Activated CD4-positive, alpha-beta memory T cell treated with anti-CD3 and anti-CD28 coated beads for 36 hours (primary cell): ENCODE data around the gene LYRM7. TPM values are rescaled to one million over a fixed set of nuclear protein-coding genes. Genes with fewer than 3 reads are reported as not detected.
"Not testable (repeated sequence)": the region's sequence is repeated elsewhere in the genome, so short reads cannot be mapped to it uniquely, and the experiment has no call there.

ENCODE experiments used
- CTCF ChIA-PET: fragments of 350-600 bp; sonication (Branson Sonifier 250); formaldehyde crosslinking; loops from one replicate; lab custom pipeline; 2021; ENCODE audit warnings: antibody characterized with exemption, inconsistent platforms; lab: Charles Lee
- POLR2A ChIA-PET: fragments of 350-600 bp; sonication (Branson Sonifier 250); formaldehyde crosslinking; loops from one replicate; lab custom pipeline; 2021; ENCODE audit warnings: antibody characterized with exemption; lab: Charles Lee
- DNase-seq: peaks from one replicate; pipeline ENCODE4 v3.0.0-alpha.2; 2020
- H3K27ac Mint-ChIP-seq: one replicate; pipeline ENCODE4 v1.8.0; 2021; ENCODE audit warnings: mixed read lengths
- H3K27me3 Mint-ChIP-seq: one replicate; pipeline ENCODE4 v1.8.0; 2021; ENCODE audit warnings: mixed read lengths
- H3K36me3 Mint-ChIP-seq: one replicate; pipeline ENCODE4 v1.8.0; 2021; ENCODE audit warnings: mixed read lengths
- H3K4me1 Mint-ChIP-seq: one replicate; pipeline ENCODE4 v1.8.0; 2021; ENCODE audit warnings: low read depth, mixed read lengths
- H3K4me3 Mint-ChIP-seq: one replicate; pipeline ENCODE4 v1.8.0; 2021; ENCODE audit warnings: mild to moderate bottlenecking, mixed read lengths
- H3K9me3 Mint-ChIP-seq: one replicate; pipeline ENCODE4 v1.8.0; 2021; ENCODE audit warnings: mixed read lengths
- intact Hi-C: fragments of 100-400 bp; cut with micrococcal nuclease; formaldehyde crosslinking; loops from one replicate; pipeline ENCODE4 v1.15.1; 2023
- total RNA-seq, 2 experiments: library from RNA; stranded (reverse); gene quantifications; one replicate each; pipeline ENCODE4 v1.2.3, GENCODE V29; 2021

Gene LYRM7
- total RNA-seq, 2 experiments from 2014 or later, result 16.6 to 18.6 TPM

- intact Hi-C loops, result no loop called here
Measured at GRCh38 chr5:131185523-131186104, 14.9 kb downstream of the LYRM7 start.

GRCh38 chr5:131186561-131187256 lies 16.0 kb downstream of the LYRM7 start:
- ChIA-PET POLR2A (no interaction called here), CTCF (no interaction called here)
- Mint-ChIP-seq H3K27ac (no peak overlapping the region), H3K4me3 (no peak overlapping the region), H3K9me3 (no peaks in the 10 kb centered on the region), H3K27me3 (no peaks in the 10 kb centered on the region), H3K36me3 (peaks cover 14% of the 10 kb centered on the region), H3K4me1 (no peaks in the 10 kb centered on the region)
- intact Hi-C loops, result no loop called here
- DNase-seq, result no peak

More at GRCh38 chr5:131185523-131186104, 14.9 kb downstream of the LYRM7 start:
- no peak overlapping the region for H3K27ac Mint-ChIP-seq
- H3K27me3 Mint-ChIP-seq, result no peaks in the 10 kb centered on the region
- H3K36me3 Mint-ChIP-seq, result peaks cover 14% of the 10 kb centered on the region
- DNase-seq, result no peak
- H3K9me3 Mint-ChIP-seq, result no peaks in the 10 kb centered on the region
- H3K4me3 Mint-ChIP-seq, result no peak overlapping the region
- CTCF ChIA-PET, result no interaction called here
- POLR2A ChIA-PET, result interaction anchor here (0.6 to 1.2 kb wide), 3 partner anchors 10 to 24 kb away, joined by 3 to 4 read pairs (median 3); no protein-coding TSS in a partner anchor
- no peaks in the 10 kb centered on the region for H3K4me1 Mint-ChIP-seq

GRCh38 chr5:131193106-131193505 lies 22.4 kb downstream of the LYRM7 start:
- Mint-ChIP-seq H3K4me1 (peaks cover 7% of the 10 kb centered on the region), H3K9me3 (no peaks in the 10 kb centered on the region), H3K36me3 (peaks cover 9% of the 10 kb centered on the region), H3K4me3 (no peak overlapping the region), H3K27me3 (no peaks in the 10 kb centered on the region), H3K27ac (no peak overlapping the region)
- DNase-seq, result no peak
- ChIA-PET POLR2A (no interaction called here), CTCF (interaction anchor here (0.9 kb wide), 1 partner anchor 9 kb away, joined by 3 read pairs; no protein-coding TSS in a partner anchor)
- intact Hi-C loops, result no loop called here

- H3K27ac Mint-ChIP-seq, H3K4me1 Mint-ChIP-seq, H3K4me3 Mint-ChIP-seq, H3K27me3 Mint-ChIP-seq, H3K36me3 Mint-ChIP-seq, intact Hi-C loops, CTCF ChIA-PET, H3K9me3 Mint-ChIP-seq, POLR2A ChIA-PET, DNase-seq: not testable (repeated sequence)
Measured at GRCh38 chr5:131193897-131194296, 23.2 kb downstream of the LYRM7 start.

- no peaks in the 10 kb centered on the region for H3K9me3 Mint-ChIP-seq
- peaks cover 3% of the 10 kb centered on the region for H3K36me3 Mint-ChIP-seq
- peaks cover 9% of the 10 kb centered on the region for H3K4me1 Mint-ChIP-seq
- H3K4me3 Mint-ChIP-seq, result no peak overlapping the region
- H3K27me3 Mint-ChIP-seq, result no peaks in the 10 kb centered on the region
- POLR2A ChIA-PET, result interaction anchor here (1.4 kb wide), 1 partner anchor 9 kb away, joined by 4 read pairs; no protein-coding TSS in a partner anchor
- H3K27ac Mint-ChIP-seq, result no peak overlapping the region
- no peak for DNase-seq
- intact Hi-C loops, result no loop called here
- CTCF ChIA-PET, result no interaction called here
Measured at GRCh38 chr5:131194725-131195124, 24.0 kb downstream of the LYRM7 start.

- ChIA-PET POLR2A (interaction anchor here (1.4 kb wide), 1 partner anchor 10 kb away, joined by 4 read pairs; no protein-coding TSS in a partner anchor), CTCF (no interaction called here)
- Mint-ChIP-seq H3K4me3 (no peak overlapping the region), H3K4me1 (peaks cover 9% of the 10 kb centered on the region), H3K27ac (no peak overlapping the region), H3K27me3 (no peaks in the 10 kb centered on the region), H3K36me3 (peaks cover 6% of the 10 kb centered on the region), H3K9me3 (no peaks in the 10 kb centered on the region)
- intact Hi-C loops, result no loop called here
- no peak for DNase-seq
Measured at GRCh38 chr5:131195696-131196095, 25.0 kb downstream of the LYRM7 start.

GRCh38 chr5:131196331-131196730 lies 25.6 kb downstream of the LYRM7 start:
- DNase-seq, result no peak
- Mint-ChIP-seq H3K27ac (no peak overlapping the region), H3K4me1 (peaks cover 9% of the 10 kb centered on the region), H3K4me3 (no peak overlapping the region), H3K9me3 (no peaks in the 10 kb centered on the region), H3K36me3 (peaks cover 6% of the 10 kb centered on the region), H3K27me3 (no peaks in the 10 kb centered on the region)
- ChIA-PET POLR2A (no interaction called here), CTCF (no interaction called here)
- intact Hi-C loops, result no loop called here

- Mint-ChIP-seq H3K27ac (no peak overlapping the region), H3K4me3 (no peak overlapping the region), H3K27me3 (no peaks in the 10 kb centered on the region), H3K4me1 (peaks cover 9% of the 10 kb centered on the region), H3K9me3 (no peaks in the 10 kb centered on the region), H3K36me3 (peaks cover 6% of the 10 kb centered on the region)
- intact Hi-C loops, result no loop called here
- no peak for DNase-seq
- POLR2A ChIA-PET, result interaction anchor here (0.6 to 0.9 kb wide), 2 partner anchors 13 to 184 kb away, joined by 3 to 7 read pairs; no protein-coding TSS in a partner anchor
- CTCF ChIA-PET, result no interaction called here
Measured at GRCh38 chr5:131198625-131199024, 27.9 kb downstream of the LYRM7 start.

- H3K4me1 Mint-ChIP-seq, result peaks cover 5% of the 10 kb centered on the region
- no peak overlapping the region for H3K27ac Mint-ChIP-seq
Measured at GRCh38 chr5:131200560-131200959, 29.8 kb downstream of the LYRM7 start.

GRCh38 chr5:131204964-131205363 lies 34.2 kb downstream of the LYRM7 start:
- peaks cover 5% of the 10 kb centered on the region for H3K36me3 Mint-ChIP-seq
- no peak overlapping the region for H3K4me3 Mint-ChIP-seq

More at GRCh38 chr5:131200560-131200959, 29.8 kb downstream of the LYRM7 start:
- Mint-ChIP-seq H3K27me3 (no peaks in the 10 kb centered on the region), H3K4me3 (no peak overlapping the region), H3K36me3 (peaks cover 8% of the 10 kb centered on the region), H3K9me3 (no peaks in the 10 kb centered on the region)
- POLR2A ChIA-PET, result no interaction called here
- intact Hi-C loops, result no loop called here
- CTCF ChIA-PET, result no interaction called here
- DNase-seq, result no peak

GRCh38 chr5:131206061-131206460 lies 35.3 kb downstream of the LYRM7 start:
- POLR2A ChIA-PET, result no interaction called here
- CTCF ChIA-PET, result no interaction called here
- intact Hi-C loops, result loop anchor here (5.0 kb wide), 1 partner anchor 191 kb away; no protein-coding TSS in a partner anchor

More at GRCh38 chr5:131204964-131205363, 34.2 kb downstream of the LYRM7 start:
- intact Hi-C loops, result loop anchor here (5.0 kb wide), 1 partner anchor 192 kb away; no protein-coding TSS in a partner anchor
- POLR2A ChIA-PET, result no interaction called here
- no peaks in the 10 kb centered on the region for H3K9me3 Mint-ChIP-seq
- H3K4me1 Mint-ChIP-seq, result peaks cover 23% of the 10 kb centered on the region
- H3K27ac Mint-ChIP-seq, result no peak overlapping the region
- no peak for DNase-seq
- no peaks in the 10 kb centered on the region for H3K27me3 Mint-ChIP-seq
- CTCF ChIA-PET, result no interaction called here

GRCh38 chr5:131206772-131207171 lies 36.0 kb downstream of the LYRM7 start:
- intact Hi-C loops, result loop anchor here (5.0 kb wide), 1 partner anchor 191 kb away; no protein-coding TSS in a partner anchor
- Mint-ChIP-seq H3K4me3 (no peak overlapping the region), H3K36me3 (peaks cover 2% of the 10 kb centered on the region), H3K9me3 (no peaks in the 10 kb centered on the region), H3K27me3 (no peaks in the 10 kb centered on the region), H3K4me1 (peaks cover 39% of the 10 kb centered on the region), H3K27ac (no peak overlapping the region)
- no peak for DNase-seq
- ChIA-PET POLR2A (no interaction called here), CTCF (no interaction called here)

More at GRCh38 chr5:131206061-131206460, 35.3 kb downstream of the LYRM7 start:
- Mint-ChIP-seq H3K27me3 (no peaks in the 10 kb centered on the region), H3K4me3 (no peak overlapping the region), H3K4me1 (peaks cover 34% of the 10 kb centered on the region), H3K27ac (no peak overlapping the region), H3K9me3 (no peaks in the 10 kb centered on the region), H3K36me3 (peaks cover 2% of the 10 kb centered on the region)
- DNase-seq, result no peak
